KOPT-K1 (cell line): ENCODE measurements around the gene SRMS.
"Not testable (repeated sequence)": the region's sequence is repeated elsewhere in the genome, so short reads cannot be mapped to it uniquely, and the experiment has no call there.

Experiments used
- H3K27ac ChIP-seq: fragments of 200-600 bp; sonication (generic); 2 replicates; pipeline ENCODE4 v1.5.1; 2016; ENCODE audit warnings: antibody characterized with exemption, mild to moderate bottlenecking, low read depth, low read length; ENCODE audit not compliant: poor library complexity, severe bottlenecking
- H3K36me3 ChIP-seq: fragments of 200-600 bp; sonication (generic); 2 replicates; pipeline ENCODE4 v1.5.1; 2017; ENCODE audit warnings: antibody characterized with exemption, mild to moderate bottlenecking, low read length, moderate library complexity; ENCODE audit not compliant: insufficient read depth
- H3K9me3 ChIP-seq: fragments of 200-600 bp; sonication (generic); 2 replicates; pipeline ENCODE4 v1.5.1; 2017; ENCODE audit warnings: antibody characterized with exemption, low read length, mild to moderate bottlenecking; ENCODE audit not compliant: insufficient read depth, poor library complexity, severe bottlenecking

Gene SRMS

GRCh38 chr20:63572071-63572787 is 24.7 kb upstream of the SRMS start:
- Histone ChIP-seq H3K9me3 (no peaks in the 10 kb centered on the region), H3K36me3 (no peaks in the 10 kb centered on the region), H3K27ac (no peak overlapping the region)

- H3K27ac ChIP-seq, H3K36me3 ChIP-seq, H3K9me3 ChIP-seq: not testable (repeated sequence)
These were observed 23.5 kb upstream of the SRMS start for GRCh38 chr20:63571087-63571478.

GRCh38 chr20:63570281-63571086 is 22.9 kb upstream of the SRMS start:
- no peak overlapping the region for H3K27ac ChIP-seq
- no peaks in the 10 kb centered on the region for H3K36me3 ChIP-seq
- H3K9me3 ChIP-seq = no peaks in the 10 kb centered on the region

- Histone ChIP-seq H3K9me3 (no peaks in the 10 kb centered on the region), H3K27ac (no peak overlapping the region), H3K36me3 (no peaks in the 10 kb centered on the region)
These were observed 21.7 kb upstream of the SRMS start for GRCh38 chr20:63568986-63569949.

GRCh38 chr20:63568170-63568981 is 20.8 kb upstream of the SRMS start:
- no peaks in the 10 kb centered on the region for H3K36me3 ChIP-seq
- H3K27ac ChIP-seq = no peak overlapping the region
- H3K9me3 ChIP-seq = no peaks in the 10 kb centered on the region

GRCh38 chr20:63567386-63568169 is 20.0 kb upstream of the SRMS start:
- no peaks in the 10 kb centered on the region for H3K36me3 ChIP-seq
- no peak overlapping the region for H3K27ac ChIP-seq
- no peaks in the 10 kb centered on the region for H3K9me3 ChIP-seq

- H3K36me3 ChIP-seq = no peaks in the 10 kb centered on the region
- no peaks in the 10 kb centered on the region for H3K9me3 ChIP-seq
These were observed 19.5 kb upstream of the SRMS start for GRCh38 chr20:63567136-63567385.

GRCh38 chr20:63566395-63567135 is 19.0 kb upstream of the SRMS start:
- H3K27ac ChIP-seq = no peak overlapping the region
- H3K36me3 ChIP-seq = no peaks in the 10 kb centered on the region
- no peaks in the 10 kb centered on the region for H3K9me3 ChIP-seq

More at GRCh38 chr20:63567136-63567385, 19.5 kb upstream of the SRMS start:
- H3K27ac ChIP-seq = no peak overlapping the region

GRCh38 chr20:63565699-63566335 is 18.3 kb upstream of the SRMS start:
- no peaks in the 10 kb centered on the region for H3K36me3 ChIP-seq
- H3K27ac ChIP-seq = no peak overlapping the region
- no peaks in the 10 kb centered on the region for H3K9me3 ChIP-seq

GRCh38 chr20:63565021-63565698 is 17.6 kb upstream of the SRMS start:
- H3K27ac ChIP-seq = no peak overlapping the region
- H3K36me3 ChIP-seq = no peaks in the 10 kb centered on the region
- H3K9me3 ChIP-seq = no peaks in the 10 kb centered on the region

- Histone ChIP-seq H3K36me3 (no peaks in the 10 kb centered on the region), H3K9me3 (no peaks in the 10 kb centered on the region), H3K27ac (no peak overlapping the region)
These were observed 16.7 kb upstream of the SRMS start for GRCh38 chr20:63564036-63564810.
